ENCODE results near the gene NEDD4. TPM values are rescaled to one million over a fixed set of nuclear protein-coding genes. Genes with fewer than 3 reads are reported as not detected.
"Not testable (repeated sequence)": the region's sequence is repeated elsewhere in the genome, so short reads cannot be mapped to it uniquely, and the experiment has no call there.

NEDD4 gene
- total and polyA plus RNA-seq, 3 experiments from 2014 or later: 3.3 to 9.7 (median 8.2) TPM

DNA sequence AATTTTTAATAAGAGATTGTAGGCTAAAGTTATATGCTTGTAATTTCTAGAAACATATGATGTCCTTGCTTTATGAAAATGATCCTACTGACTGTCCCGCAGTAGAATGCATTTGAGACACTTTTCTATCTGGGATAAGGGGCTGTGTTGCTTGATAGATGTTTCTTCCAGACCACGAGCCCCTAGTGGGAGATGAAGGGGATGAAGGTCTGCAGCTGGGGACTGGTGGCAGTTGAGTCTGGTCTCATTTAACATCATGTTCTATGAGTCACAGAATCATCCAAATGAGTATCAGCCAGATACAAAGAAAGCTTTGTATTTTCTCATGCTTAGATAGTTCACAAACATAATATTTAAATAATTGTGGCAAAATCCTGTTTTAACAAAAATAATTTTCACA, 166.2 kb downstream of the NEDD4 start:
- Mint-ChIP-seq H3K27ac (peak overlapping the region in 1 of 8 donors; percentile 61), H3K4me3 (no peak overlapping the region), H3K9me3 (no peaks in the 10 kb centered on the region), H3K27me3 (peaks cover 0 to 1% of the 10 kb centered on the region in 2 donors), H3K36me3 (peaks cover 0 to 4% (median 1%) of the 10 kb centered on the region in 3 donors), H3K4me1 (peaks cover 11 to 20% (median 15%) of the 10 kb centered on the region in 3 donors)
- POLR2A ChIA-PET: no interaction called here
- no peak for DNase-seq
- Histone ChIP-seq H3K9me3 (ENCODE audit: low read length) (no peaks in the 10 kb centered on the region), H3K4me1 (ENCODE audit: insufficient read depth, low read length) (peaks cover 5% of the 10 kb centered on the region), H3K4me3 (ENCODE audit: low read length) (no peak overlapping the region), H3K36me3 (ENCODE audit: insufficient read depth, low read length) (no peaks in the 10 kb centered on the region), H3K27me3 (ENCODE audit: insufficient read depth, low read length, poor library complexity, severe bottlenecking) (no peaks in the 10 kb centered on the region), H3K27ac (ENCODE audit: low read depth, low read length) (no peak overlapping the region)
- CTCF ChIA-PET: no interaction called here

GRCh38 chr15:55824857-55825613, 168.4 kb downstream of the NEDD4 start:
- Histone ChIP-seq H3K27ac (ENCODE audit: low read depth, low read length) (no peak overlapping the region), H3K4me1 (ENCODE audit: insufficient read depth, low read length) (peaks cover 3% of the 10 kb centered on the region), H3K4me3 (ENCODE audit: low read length) (no peak overlapping the region), H3K27me3 (ENCODE audit: insufficient read depth, low read length, poor library complexity, severe bottlenecking) (no peaks in the 10 kb centered on the region), H3K36me3 (ENCODE audit: insufficient read depth, low read length) (no peaks in the 10 kb centered on the region), H3K9me3 (ENCODE audit: low read length) (no peaks in the 10 kb centered on the region)
- no peaks in the 10 kb centered on the region for H3K9me3 Mint-ChIP-seq
- no peak overlapping the region for H3K27ac Mint-ChIP-seq
- peaks cover 0 to 2% (median 0%) of the 10 kb centered on the region in 3 donors for H3K36me3 Mint-ChIP-seq
- CTCF ChIA-PET: no interaction called here
- no peak for DNase-seq
- POLR2A ChIA-PET: no interaction called here
- H3K4me3 Mint-ChIP-seq: no peak overlapping the region
- peaks cover 6 to 14% (median 10%) of the 10 kb centered on the region in 3 donors for H3K4me1 Mint-ChIP-seq
- H3K27me3 Mint-ChIP-seq: peaks cover 0 to 6% of the 10 kb centered on the region in 2 donors

GRCh38 chr15:55823699-55824340, 169.6 kb downstream of the NEDD4 start:
- no peaks in the 10 kb centered on the region for H3K9me3 ChIP-seq (ENCODE audit: low read length)
- H3K4me1 ChIP-seq (ENCODE audit: insufficient read depth, low read length): no peaks in the 10 kb centered on the region
- no peaks in the 10 kb centered on the region for H3K27me3 ChIP-seq (ENCODE audit: insufficient read depth, low read length, poor library complexity, severe bottlenecking)
- ChIA-PET POLR2A (no interaction called here), CTCF (no interaction called here)
- no peak overlapping the region for H3K27ac Mint-ChIP-seq
- peaks cover 0 to 2% (median 0%) of the 10 kb centered on the region in 3 donors for H3K36me3 Mint-ChIP-seq
- H3K27me3 Mint-ChIP-seq: peaks cover 2 to 6% of the 10 kb centered on the region in 2 donors
- H3K4me3 ChIP-seq (ENCODE audit: low read length): no peak overlapping the region
- DNase-seq: no peak
- no peak overlapping the region for H3K27ac ChIP-seq (ENCODE audit: low read depth, low read length)
- H3K36me3 ChIP-seq (ENCODE audit: insufficient read depth, low read length): no peaks in the 10 kb centered on the region
- H3K4me3 Mint-ChIP-seq: no peak overlapping the region
- no peaks in the 10 kb centered on the region for H3K9me3 Mint-ChIP-seq
- peaks cover 0 to 2% (median 1%) of the 10 kb centered on the region in 3 donors for H3K4me1 Mint-ChIP-seq

GRCh38 chr15:55823191-55823670, 170.2 kb downstream of the NEDD4 start:
- Mint-ChIP-seq H3K9me3 (no peaks in the 10 kb centered on the region), H3K36me3 (no peaks in the 10 kb centered on the region), H3K4me3 (no peak overlapping the region), H3K27ac (no peak overlapping the region), H3K27me3 (peaks cover 2 to 6% of the 10 kb centered on the region in 2 donors), H3K4me1 (no peaks in the 10 kb centered on the region)
- H3K27ac ChIP-seq (ENCODE audit: low read depth, low read length): no peak overlapping the region
- H3K27me3 ChIP-seq (ENCODE audit: insufficient read depth, low read length, poor library complexity, severe bottlenecking): no peaks in the 10 kb centered on the region
- POLR2A ChIA-PET: no interaction called here
- H3K9me3 ChIP-seq (ENCODE audit: low read length): no peaks in the 10 kb centered on the region
- no peaks in the 10 kb centered on the region for H3K4me1 ChIP-seq (ENCODE audit: insufficient read depth, low read length)
- H3K4me3 ChIP-seq (ENCODE audit: low read length): no peak overlapping the region
- H3K36me3 ChIP-seq (ENCODE audit: insufficient read depth, low read length): no peaks in the 10 kb centered on the region
- no peak for DNase-seq
- CTCF ChIA-PET: no interaction called here

DNA sequence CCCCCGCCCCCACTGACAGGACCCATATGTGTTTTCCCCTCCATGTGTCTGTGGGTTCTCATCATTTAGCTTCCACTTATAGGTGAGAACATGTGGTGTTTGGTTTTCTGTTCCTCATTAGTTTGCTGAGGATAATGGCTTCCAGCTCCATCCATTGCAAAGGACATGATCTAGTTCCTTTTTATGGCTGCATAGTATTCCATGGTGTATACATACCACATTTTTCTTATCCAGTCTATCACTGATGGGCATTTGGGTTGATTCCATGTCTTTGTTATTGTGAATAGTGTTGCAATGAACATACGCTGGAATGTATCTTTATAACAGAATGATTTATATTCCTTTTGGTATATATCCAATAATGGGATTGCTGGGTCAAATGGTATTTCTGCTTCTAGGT, 171.7 kb downstream of the NEDD4 start:
- CTCF ChIA-PET; H3K4me1 Mint-ChIP-seq; H3K27me3 ChIP-seq (ENCODE audit: insufficient read depth, low read length, poor library complexity, severe bottlenecking); H3K4me3 Mint-ChIP-seq; H3K9me3 Mint-ChIP-seq; H3K4me3 ChIP-seq (ENCODE audit: low read length); H3K36me3 ChIP-seq (ENCODE audit: insufficient read depth, low read length); H3K9me3 ChIP-seq (ENCODE audit: low read length); H3K27me3 Mint-ChIP-seq; H3K27ac Mint-ChIP-seq; DNase-seq; POLR2A ChIA-PET; H3K27ac ChIP-seq (ENCODE audit: low read depth, low read length); H3K36me3 Mint-ChIP-seq; H3K4me1 ChIP-seq (ENCODE audit: insufficient read depth, low read length): not testable (repeated sequence)

DNA sequence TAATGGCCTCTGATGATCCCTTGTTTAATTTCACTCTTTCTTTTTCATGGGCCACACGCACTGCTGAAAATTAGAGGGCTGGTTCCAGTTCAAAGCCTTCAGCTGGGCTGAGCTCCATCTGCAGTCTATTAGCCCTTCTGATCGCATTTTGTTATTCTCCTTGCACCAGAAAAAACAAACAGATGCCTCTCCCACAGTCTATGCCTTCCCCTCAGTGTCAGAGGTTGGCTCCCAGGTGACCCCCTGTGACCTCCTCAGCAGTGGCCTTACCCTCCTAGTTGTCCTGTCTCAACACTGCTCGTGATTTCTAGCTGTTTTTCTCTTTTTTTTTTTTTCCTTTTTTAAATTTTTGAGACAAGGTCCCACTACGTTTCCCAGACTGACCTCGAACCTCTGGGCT, 173.4 kb downstream of the NEDD4 start:
- H3K4me1 ChIP-seq (ENCODE audit: insufficient read depth, low read length): no peaks in the 10 kb centered on the region

GRCh38 chr15:55819397-55820034, 173.9 kb downstream of the NEDD4 start:
- Histone ChIP-seq H3K27ac (ENCODE audit: low read depth, low read length) (no peak overlapping the region), H3K4me1 (ENCODE audit: insufficient read depth, low read length) (no peaks in the 10 kb centered on the region), H3K36me3 (ENCODE audit: insufficient read depth, low read length) (no peaks in the 10 kb centered on the region), H3K9me3 (ENCODE audit: low read length) (no peaks in the 10 kb centered on the region), H3K27me3 (ENCODE audit: insufficient read depth, low read length, poor library complexity, severe bottlenecking) (no peaks in the 10 kb centered on the region), H3K4me3 (ENCODE audit: low read length) (no peak overlapping the region)
- CTCF ChIA-PET: interaction anchor here (1.2 kb wide), 1 partner anchor 27 kb away, joined by 5 read pairs; no protein-coding TSS in a partner anchor
- H3K4me1 Mint-ChIP-seq: no peaks in the 10 kb centered on the region
- POLR2A ChIA-PET: no interaction called here
- DNase-seq: no peak
- H3K9me3 Mint-ChIP-seq: no peaks in the 10 kb centered on the region
- H3K36me3 Mint-ChIP-seq: no peaks in the 10 kb centered on the region
- H3K27ac Mint-ChIP-seq: peak overlapping the region in 1 of 8 donors; percentile 44
- H3K27me3 Mint-ChIP-seq: peaks cover 2 to 6% of the 10 kb centered on the region in 2 donors
- H3K4me3 Mint-ChIP-seq: peak overlapping the region in 1 of 7 donors; percentile 70

More for the DNA sequence above, 173.4 kb downstream of the NEDD4 start:
- Histone ChIP-seq H3K4me3 (ENCODE audit: low read length) (no peak overlapping the region), H3K27ac (ENCODE audit: low read depth, low read length) (no peak overlapping the region), H3K27me3 (ENCODE audit: insufficient read depth, low read length, poor library complexity, severe bottlenecking) (no peaks in the 10 kb centered on the region), H3K9me3 (ENCODE audit: low read length) (no peaks in the 10 kb centered on the region), H3K36me3 (ENCODE audit: insufficient read depth, low read length) (no peaks in the 10 kb centered on the region)
- Mint-ChIP-seq H3K9me3 (no peaks in the 10 kb centered on the region), H3K27me3 (peaks cover 2 to 6% of the 10 kb centered on the region in 2 donors), H3K4me3 (no peak overlapping the region), H3K27ac (no peak overlapping the region), H3K36me3 (no peaks in the 10 kb centered on the region), H3K4me1 (no peaks in the 10 kb centered on the region)
- DNase-seq: no peak
- POLR2A ChIA-PET: interaction anchor here (0.6 kb wide), 1 partner anchor 282 kb away, joined by 5 read pairs; no protein-coding TSS in a partner anchor
- CTCF ChIA-PET: interaction anchor here (1.2 kb wide), 1 partner anchor 27 kb away, joined by 5 read pairs; no protein-coding TSS in a partner anchor

- H3K4me3 ChIP-seq (ENCODE audit: low read length): no peak overlapping the region
- no peaks in the 10 kb centered on the region for H3K27me3 ChIP-seq (ENCODE audit: insufficient read depth, low read length, poor library complexity, severe bottlenecking)
- no peaks in the 10 kb centered on the region for H3K36me3 ChIP-seq (ENCODE audit: insufficient read depth, low read length)
- ChIA-PET POLR2A (no interaction called here), CTCF (no interaction called here)
- H3K4me1 Mint-ChIP-seq: no peaks in the 10 kb centered on the region
- H3K9me3 ChIP-seq (ENCODE audit: low read length): no peaks in the 10 kb centered on the region
- H3K4me1 ChIP-seq (ENCODE audit: insufficient read depth, low read length): no peaks in the 10 kb centered on the region
- no peaks in the 10 kb centered on the region for H3K36me3 Mint-ChIP-seq
- H3K27me3 Mint-ChIP-seq: peaks cover 2 to 3% of the 10 kb centered on the region in 2 donors
- H3K9me3 Mint-ChIP-seq: no peaks in the 10 kb centered on the region
- no peak overlapping the region for H3K4me3 Mint-ChIP-seq
- H3K27ac ChIP-seq (ENCODE audit: low read depth, low read length): no peak overlapping the region
- no peak overlapping the region for H3K27ac Mint-ChIP-seq
- no peak for DNase-seq
Measured at GRCh38 chr15:55816017-55816416, 177.4 kb downstream of the NEDD4 start.

Measured in CD8-positive, alpha-beta memory T cell (primary cell).